Measurements from ENCODE around the gene ANO8. TPM values are rescaled to one million over a fixed set of nuclear protein-coding genes. Genes with fewer than 3 reads are reported as not detected.

Gene ANO8
- total and polyA plus RNA-seq, 2 donors (not counting 1 experiment from before 2014, with no cell fraction given) = 1.1 to 5.9 TPM

DNA sequence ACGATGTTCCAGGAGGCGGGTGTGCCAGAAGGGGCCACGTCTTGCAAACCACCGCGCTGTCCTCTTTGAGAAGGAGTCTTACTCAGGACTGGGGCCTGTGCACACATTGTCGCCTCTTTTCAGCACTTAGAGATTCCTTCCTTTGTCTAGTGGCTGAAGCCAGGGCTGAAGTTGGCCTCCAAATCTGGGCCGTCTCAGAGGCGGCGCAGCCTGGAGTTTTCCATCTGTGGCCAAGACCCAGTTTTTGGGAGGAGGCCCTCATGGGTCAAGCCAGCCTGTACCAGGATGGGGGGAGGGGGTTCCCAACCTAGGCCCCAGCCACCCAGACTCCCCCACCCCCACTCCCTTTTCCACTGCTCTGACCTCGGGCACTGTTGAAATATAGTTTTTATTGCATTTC lies 11.8 kb downstream of the ANO8 start:
- Histone ChIP-seq H3K9ac (ENCODE audit: insufficient read depth, low read length) (no peak overlapping the region), H3K4me2 (ENCODE audit: extremely low read depth, insufficient read depth, low read length) (no peak overlapping the region), H2AFZ (ENCODE audit: low read length) (no peak overlapping the region), H3K4me1 (ENCODE audit: control insufficient read depth, extremely low read depth, insufficient read depth, low read length) (no peaks in the 10 kb centered on the region), H3K36me3 (ENCODE audit: control insufficient read depth, insufficient read depth, low read length) (peaks cover 26% of the 10 kb centered on the region), H3K9me3 (ENCODE audit: control insufficient read depth, insufficient read depth, low read depth, low read length) (no peaks in the 10 kb centered on the region), H3K27ac (ENCODE audit: insufficient read depth, low read length) (no peak overlapping the region), H3K27me3 (ENCODE audit: control insufficient read depth, insufficient read depth, low read length) (no peaks in the 10 kb centered on the region), H4K20me1 (ENCODE audit: control insufficient read depth, extremely low read depth, insufficient read depth, low read length) (no peaks in the 10 kb centered on the region), H3K79me2 (ENCODE audit: control insufficient read depth, insufficient read depth, low read length) (no peaks in the 10 kb centered on the region), H3K4me3 (replicated peaks in 1 of 4; ENCODE audit: control extremely low read depth in 1 of 4, insufficient read depth in 1 of 4, low read depth in 3 of 4, low read length in 4 of 4) (no peak overlapping the region)
- no peak for DNase-seq (ENCODE audit: low read depth in 2 of 2)
- TF ChIP-seq, protein P1, sequence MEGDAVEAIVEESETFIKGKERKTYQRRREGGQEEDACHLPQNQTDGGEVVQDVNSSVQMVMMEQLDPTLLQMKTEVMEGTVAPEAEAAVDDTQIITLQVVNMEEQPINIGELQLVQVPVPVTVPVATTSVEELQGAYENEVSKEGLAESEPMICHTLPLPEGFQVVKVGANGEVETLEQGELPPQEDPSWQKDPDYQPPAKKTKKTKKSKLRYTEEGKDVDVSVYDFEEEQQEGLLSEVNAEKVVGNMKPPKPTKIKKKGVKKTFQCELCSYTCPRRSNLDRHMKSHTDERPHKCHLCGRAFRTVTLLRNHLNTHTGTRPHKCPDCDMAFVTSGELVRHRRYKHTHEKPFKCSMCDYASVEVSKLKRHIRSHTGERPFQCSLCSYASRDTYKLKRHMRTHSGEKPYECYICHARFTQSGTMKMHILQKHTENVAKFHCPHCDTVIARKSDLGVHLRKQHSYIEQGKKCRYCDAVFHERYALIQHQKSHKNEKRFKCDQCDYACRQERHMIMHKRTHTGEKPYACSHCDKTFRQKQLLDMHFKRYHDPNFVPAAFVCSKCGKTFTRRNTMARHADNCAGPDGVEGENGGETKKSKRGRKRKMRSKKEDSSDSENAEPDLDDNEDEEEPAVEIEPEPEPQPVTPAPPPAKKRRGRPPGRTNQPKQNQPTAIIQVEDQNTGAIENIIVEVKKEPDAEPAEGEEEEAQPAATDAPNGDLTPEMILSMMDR (conservative IDR thresholded peaks at IDR 0.05 in 1 of 2, IDR thresholded peaks at IDR 0.05 in 1 of 2; ENCODE audit: low read depth in 1 of 2, low read length in 2 of 2) = no peak
- no peak for TF ChIP-seq EZH2 (IDR thresholded peaks at IDR 0.05; ENCODE audit: low read length, missing control alignments)

DNA sequence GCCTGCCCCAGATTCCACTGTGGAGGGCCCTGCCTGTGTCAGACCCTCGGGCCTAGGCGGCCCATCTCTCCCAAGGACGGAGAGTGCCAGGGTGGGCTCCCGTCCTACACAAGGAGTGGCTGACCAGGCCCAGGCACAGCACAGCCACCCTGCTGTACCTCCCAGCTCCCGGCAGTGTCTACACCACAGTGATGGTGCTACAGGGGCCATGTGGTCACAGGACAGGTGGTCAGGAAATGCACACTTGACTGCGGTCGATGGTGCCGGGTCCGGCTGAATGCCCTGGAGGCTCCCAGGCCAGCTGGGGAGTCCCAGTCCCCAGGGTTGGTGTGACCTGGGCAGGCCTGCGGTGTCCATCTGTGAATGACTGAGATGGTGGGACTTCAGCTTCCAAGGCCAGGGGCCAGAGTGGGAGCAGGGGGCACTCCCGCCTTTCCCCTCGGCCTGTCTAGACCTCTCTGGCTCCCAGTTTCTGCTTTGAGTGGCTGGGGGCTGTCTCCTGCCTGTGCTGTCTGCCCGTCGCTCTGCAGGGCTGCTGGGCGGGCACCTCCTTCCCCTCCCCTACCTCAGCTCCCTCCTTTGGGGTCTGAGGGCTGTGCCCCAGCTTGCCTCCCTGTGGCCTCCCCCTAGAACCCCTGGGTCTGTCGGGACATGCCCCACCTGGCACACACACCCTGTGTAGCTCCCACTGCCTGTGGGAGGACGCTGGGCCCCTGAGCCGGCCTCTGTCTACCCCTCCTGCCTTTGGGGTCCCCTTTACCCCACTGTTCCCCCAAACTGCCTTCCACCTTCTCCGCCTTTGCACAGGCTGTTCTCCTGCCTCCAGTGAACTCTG lies 12.8 kb downstream of the ANO8 start:
- H3K4me3 ChIP-seq (replicated peaks in 1 of 4; ENCODE audit: control extremely low read depth in 1 of 4, insufficient read depth in 1 of 4, low read depth in 3 of 4, low read length in 4 of 4) = no peak overlapping the region
- H3K9ac ChIP-seq (ENCODE audit: insufficient read depth, low read length) = no peak overlapping the region
- H3K4me1 ChIP-seq (ENCODE audit: control insufficient read depth, extremely low read depth, insufficient read depth, low read length) = no peaks in the 10 kb centered on the region
- H3K4me2 ChIP-seq (ENCODE audit: extremely low read depth, insufficient read depth, low read length) = no peak overlapping the region
- no peak overlapping the region for H3K27ac ChIP-seq (ENCODE audit: insufficient read depth, low read length)
- no peaks in the 10 kb centered on the region for H3K79me2 ChIP-seq (ENCODE audit: control insufficient read depth, insufficient read depth, low read length)
- no peaks in the 10 kb centered on the region for H3K27me3 ChIP-seq (ENCODE audit: control insufficient read depth, insufficient read depth, low read length)
- no peak overlapping the region for H2AFZ ChIP-seq (ENCODE audit: low read length)
- no peak for DNase-seq (ENCODE audit: low read depth in 2 of 2)
- no peaks in the 10 kb centered on the region for H3K9me3 ChIP-seq (ENCODE audit: control insufficient read depth, insufficient read depth, low read depth, low read length)
- no peaks in the 10 kb centered on the region for H4K20me1 ChIP-seq (ENCODE audit: control insufficient read depth, extremely low read depth, insufficient read depth, low read length)
- no peak for TF ChIP-seq EZH2 (IDR thresholded peaks at IDR 0.05; ENCODE audit: low read length, missing control alignments)
- TF ChIP-seq, protein P1 (conservative IDR thresholded peaks at IDR 0.05 in 1 of 2, IDR thresholded peaks at IDR 0.05 in 1 of 2; ENCODE audit: low read depth in 1 of 2, low read length in 2 of 2) = no peak
- H3K36me3 ChIP-seq (ENCODE audit: control insufficient read depth, insufficient read depth, low read length) = peaks cover 22% of the 10 kb centered on the region

DNA sequence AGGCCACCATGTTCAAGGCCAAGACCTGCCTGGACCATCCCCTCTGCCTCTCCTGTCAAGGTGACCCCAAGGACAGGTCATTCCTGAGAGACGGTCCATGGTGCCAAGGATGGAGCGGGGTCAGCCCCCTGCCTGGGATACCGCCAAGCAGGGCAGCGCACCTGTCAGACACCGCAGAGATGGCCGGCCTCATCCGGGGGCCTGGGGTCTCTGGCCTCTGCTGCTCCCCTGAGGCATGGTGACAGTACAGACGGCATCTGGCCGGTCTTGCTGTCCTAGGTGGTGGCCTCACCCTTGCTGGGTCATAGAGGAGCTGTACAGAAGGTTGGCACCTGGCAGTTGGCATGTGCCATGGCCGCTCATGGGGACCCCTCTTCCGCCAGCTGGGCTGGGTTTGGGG lies 14.2 kb downstream of the ANO8 start:
- no peaks in the 10 kb centered on the region for H3K9me3 ChIP-seq (ENCODE audit: control insufficient read depth, insufficient read depth, low read depth, low read length)
- TF ChIP-seq, protein P1 (conservative IDR thresholded peaks at IDR 0.05 in 1 of 2, IDR thresholded peaks at IDR 0.05 in 1 of 2; ENCODE audit: low read depth in 1 of 2, low read length in 2 of 2) = no peak
- no peak for TF ChIP-seq EZH2 (IDR thresholded peaks at IDR 0.05; ENCODE audit: low read length, missing control alignments)
- no peaks in the 10 kb centered on the region for H3K4me1 ChIP-seq (ENCODE audit: control insufficient read depth, extremely low read depth, insufficient read depth, low read length)
- H3K27me3 ChIP-seq (ENCODE audit: control insufficient read depth, insufficient read depth, low read length) = no peaks in the 10 kb centered on the region
- H3K4me3 ChIP-seq (replicated peaks in 1 of 4; ENCODE audit: control extremely low read depth in 1 of 4, insufficient read depth in 1 of 4, low read depth in 3 of 4, low read length in 4 of 4) = no peak overlapping the region
- no peak for DNase-seq (ENCODE audit: low read depth in 2 of 2)
- H3K27ac ChIP-seq (ENCODE audit: insufficient read depth, low read length) = no peak overlapping the region
- no peaks in the 10 kb centered on the region for H4K20me1 ChIP-seq (ENCODE audit: control insufficient read depth, extremely low read depth, insufficient read depth, low read length)
- no peak overlapping the region for H3K9ac ChIP-seq (ENCODE audit: insufficient read depth, low read length)
- no peak overlapping the region for H2AFZ ChIP-seq (ENCODE audit: low read length)
- H3K36me3 ChIP-seq (ENCODE audit: control insufficient read depth, insufficient read depth, low read length) = peaks cover 26% of the 10 kb centered on the region
- no peak overlapping the region for H3K4me2 ChIP-seq (ENCODE audit: extremely low read depth, insufficient read depth, low read length)
- no peaks in the 10 kb centered on the region for H3K79me2 ChIP-seq (ENCODE audit: control insufficient read depth, insufficient read depth, low read length)
